Measurements from ENCODE around the gene MOB1A. TPM values are rescaled to one million over a fixed set of nuclear protein-coding genes. Genes with fewer than 3 reads are reported as not detected.
"Not testable (repeated sequence)": the region's sequence is repeated elsewhere in the genome, so short reads cannot be mapped to it uniquely, and the experiment has no call there.

Gene MOB1A
- total RNA-seq = 164 TPM
- polyA plus RNA-seq = 50.1 TPM

DNA sequence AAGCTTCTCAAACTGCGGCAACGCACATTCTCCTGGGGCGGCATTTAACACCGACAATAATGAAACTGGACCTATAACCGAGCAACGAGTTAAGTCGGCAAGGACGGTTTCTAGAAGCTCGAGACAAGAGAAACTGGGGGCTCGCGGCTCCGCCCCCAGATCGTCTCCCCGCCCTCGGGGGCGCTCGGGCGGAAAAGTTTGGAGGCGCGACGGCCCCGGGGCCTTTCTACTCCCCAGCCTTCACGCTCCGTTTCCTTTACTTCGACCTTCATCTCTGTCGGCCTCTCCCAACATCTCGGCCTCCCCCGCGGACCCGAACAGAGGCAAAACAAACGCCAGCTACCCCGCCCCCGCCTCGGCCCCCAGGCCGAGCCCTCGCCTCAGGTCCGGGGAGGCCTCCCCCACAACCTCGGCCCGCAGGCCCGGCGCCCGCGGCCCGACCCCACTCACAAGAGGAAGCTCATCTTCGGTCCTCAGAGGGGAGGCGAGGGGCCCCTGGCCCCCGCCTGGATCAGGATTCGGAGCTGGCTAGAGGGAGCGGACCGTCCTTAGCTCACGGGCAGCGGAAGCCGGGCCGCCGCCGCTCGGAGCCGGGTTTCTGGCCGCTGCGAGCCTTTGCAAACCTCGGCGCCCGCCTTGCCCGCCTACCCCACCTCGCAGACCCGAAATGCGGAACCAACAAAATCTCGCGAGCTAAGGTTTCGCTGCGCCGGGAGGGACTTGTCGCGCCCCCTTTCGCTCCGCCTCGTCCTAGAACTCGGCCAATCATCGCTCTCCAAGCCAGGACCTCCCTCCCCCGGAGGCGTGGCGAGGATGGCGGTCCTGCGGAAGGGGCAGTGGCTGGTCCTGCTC lies at the start of gene MOB1A:
Gene MOB1A (minus strand): TSS at position 669 of the 852 bp plus-strand sequence. CDS start 205 bp downstream, at position 464.
- under 1% methylated on average over 84 of the region's 84 CpGs for WGBS
- peak; percentile 97 for DNase-seq (ENCODE audit: extremely low spot score)
- no peaks in the 10 kb centered on the region for H3K4me1 ChIP-seq (ENCODE audit: insufficient read depth)
- H3K4me3 ChIP-seq (ENCODE audit: low read depth, low read length) = peak within 1 kb of the TSS; percentile 84
- no peaks in the 10 kb centered on the region for H3K36me3 ChIP-seq (ENCODE audit: insufficient read depth)
- peak within 1 kb of the TSS; percentile 93 for H3K27ac ChIP-seq (ENCODE audit: low read depth)

DNA sequence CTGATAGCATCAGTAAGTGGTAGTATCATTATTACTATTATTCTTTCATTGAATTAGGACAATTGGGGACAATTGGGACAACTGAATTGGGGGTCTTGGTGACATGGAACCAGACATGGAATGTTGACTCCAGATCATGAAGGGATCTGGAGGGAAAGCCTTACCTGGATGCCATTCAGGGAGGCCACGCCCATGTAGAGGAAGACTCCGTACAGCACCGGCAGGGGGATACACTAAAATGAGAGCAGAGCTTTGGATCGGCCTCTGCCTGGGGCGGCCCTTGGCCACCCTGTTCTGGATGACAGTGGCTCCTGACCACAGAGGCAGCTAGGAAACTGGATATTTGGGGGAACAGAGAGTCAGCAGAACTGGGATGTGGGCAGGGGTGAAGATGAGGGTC lies 49.0 kb upstream of the MOB1A start:
- Histone ChIP-seq H3K4me1 (ENCODE audit: insufficient read depth) (no peaks in the 10 kb centered on the region), H3K36me3 (ENCODE audit: insufficient read depth) (no peaks in the 10 kb centered on the region), H3K27ac (ENCODE audit: low read depth) (no peak overlapping the region), H3K4me3 (ENCODE audit: low read depth, low read length) (no peak overlapping the region)
- WGBS = 86% methylated on average over 5 of the region's 5 CpGs
- no peak for DNase-seq (ENCODE audit: extremely low spot score)

DNA sequence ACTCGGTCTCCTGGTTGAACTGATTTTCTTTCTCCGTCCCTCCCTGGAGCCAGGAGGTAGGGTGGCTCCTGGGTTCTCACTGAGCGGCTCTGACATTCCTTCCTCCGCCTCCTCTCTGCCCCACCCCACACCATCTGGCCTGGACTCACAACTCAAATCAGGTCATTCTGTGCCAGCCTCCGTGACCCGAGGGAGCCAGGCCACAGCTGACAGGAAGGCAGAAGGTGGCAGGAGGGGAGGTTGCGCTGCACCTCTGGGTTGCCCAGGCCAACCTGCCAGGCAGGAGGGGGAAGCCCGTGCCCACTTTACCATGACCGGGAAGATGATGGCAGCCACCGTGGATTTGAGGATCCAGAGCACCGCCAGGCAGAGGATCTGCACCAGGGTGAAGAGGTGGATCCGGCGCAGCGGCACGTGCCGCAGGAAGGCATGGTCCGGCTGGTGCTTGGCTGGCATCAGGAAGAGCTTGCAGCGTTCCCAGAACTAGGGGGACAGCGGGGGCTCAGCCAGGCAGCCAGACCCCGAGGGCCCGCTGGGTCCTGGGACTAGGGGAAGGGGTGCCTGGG lies 48.1 kb upstream of the MOB1A start:
- H3K36me3 ChIP-seq (ENCODE audit: insufficient read depth) = no peaks in the 10 kb centered on the region
- no peak overlapping the region for H3K4me3 ChIP-seq (ENCODE audit: low read depth, low read length)
- H3K27ac ChIP-seq (ENCODE audit: low read depth) = no peak overlapping the region
- DNase-seq (ENCODE audit: extremely low spot score) = no peak
- no peaks in the 10 kb centered on the region for H3K4me1 ChIP-seq (ENCODE audit: insufficient read depth)
- WGBS = 79% methylated on average over 21 of the region's 21 CpGs

- WGBS = 69% methylated on average over 4 of the region's 4 CpGs
- H3K4me3 ChIP-seq (ENCODE audit: low read depth, low read length) = no peak overlapping the region
These were observed 47.2 kb upstream of the MOB1A start for GRCh38 chr2:74225698-74226459.

GRCh38 chr2:74223941-74224770 lies 45.5 kb upstream of the MOB1A start:
- no peak for DNase-seq (ENCODE audit: extremely low spot score)
- Histone ChIP-seq H3K4me3 (ENCODE audit: low read depth, low read length) (no peak overlapping the region), H3K4me1 (ENCODE audit: insufficient read depth) (no peaks in the 10 kb centered on the region), H3K27ac (ENCODE audit: low read depth) (no peak overlapping the region), H3K36me3 (ENCODE audit: insufficient read depth) (no peaks in the 10 kb centered on the region)
- WGBS = 93% methylated on average over 8 of the region's 8 CpGs

More at GRCh38 chr2:74225698-74226459, 47.2 kb upstream of the MOB1A start:
- no peaks in the 10 kb centered on the region for H3K36me3 ChIP-seq (ENCODE audit: insufficient read depth)
- H3K4me1 ChIP-seq (ENCODE audit: insufficient read depth) = no peaks in the 10 kb centered on the region
- no peak for DNase-seq (ENCODE audit: extremely low spot score)
- no peak overlapping the region for H3K27ac ChIP-seq (ENCODE audit: low read depth)

DNA sequence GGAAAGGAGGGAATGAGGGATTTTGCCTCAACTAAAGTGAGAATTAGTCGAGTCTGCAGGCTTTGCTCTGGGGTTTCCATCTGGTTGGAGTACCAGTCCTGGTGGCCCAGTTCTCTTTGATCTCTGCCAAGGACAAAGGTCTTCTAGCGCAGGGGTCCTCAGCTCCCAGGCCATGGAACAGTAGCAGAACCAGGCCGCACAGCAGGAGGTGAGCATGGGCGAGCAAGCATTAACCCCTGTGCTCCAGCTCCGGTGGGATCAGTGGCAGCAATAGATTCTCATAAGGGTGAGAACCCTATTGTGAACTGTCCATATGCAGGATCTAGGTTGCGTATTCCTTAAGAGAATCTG lies 43.6 kb upstream of the MOB1A start:
- 90% methylated on average over 6 of the region's 6 CpGs for WGBS
- no peak overlapping the region for H3K27ac ChIP-seq (ENCODE audit: low read depth)
- H3K4me1 ChIP-seq (ENCODE audit: insufficient read depth) = no peaks in the 10 kb centered on the region
- DNase-seq (ENCODE audit: extremely low spot score) = no peak
- no peaks in the 10 kb centered on the region for H3K36me3 ChIP-seq (ENCODE audit: insufficient read depth)
- H3K4me3 ChIP-seq (ENCODE audit: low read depth, low read length) = no peak overlapping the region

DNA sequence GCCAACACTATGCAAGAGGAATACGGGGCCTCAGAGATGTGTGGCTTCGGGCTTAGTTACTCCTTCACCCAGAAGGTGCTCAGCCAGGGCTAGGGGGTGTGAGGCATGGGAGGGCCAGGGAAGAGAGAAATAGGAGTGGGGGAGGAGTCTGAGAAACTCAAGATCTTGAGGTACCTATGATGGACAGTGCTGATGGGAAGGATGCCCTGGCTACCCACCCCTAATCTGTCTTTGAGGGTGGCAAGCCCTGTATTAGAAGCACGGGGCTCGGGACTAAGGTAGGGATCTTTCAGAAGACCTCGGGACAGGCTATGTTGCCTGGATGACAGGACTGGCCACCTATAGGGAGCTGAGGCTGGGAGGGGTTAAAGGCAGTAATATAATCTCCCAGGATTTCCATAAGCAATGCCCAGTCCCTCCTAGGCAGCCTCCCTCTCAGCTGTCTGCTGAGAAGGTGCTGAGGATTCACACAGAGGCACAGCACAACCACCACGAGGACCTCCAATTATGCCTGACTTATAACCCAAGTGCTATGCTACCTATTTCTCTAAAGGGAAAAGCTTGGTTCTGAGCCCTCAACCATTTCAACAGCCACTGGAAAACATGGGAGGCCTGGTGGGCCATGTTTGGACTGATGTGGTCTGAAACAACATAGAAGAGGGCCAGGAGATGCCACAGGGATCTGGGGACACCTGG lies 43.1 kb upstream of the MOB1A start:
- WGBS = 90% methylated on average over 6 of the region's 6 CpGs
- Histone ChIP-seq H3K27ac (ENCODE audit: low read depth) (no peak overlapping the region), H3K4me3 (ENCODE audit: low read depth, low read length) (no peak overlapping the region), H3K36me3 (ENCODE audit: insufficient read depth) (no peaks in the 10 kb centered on the region), H3K4me1 (ENCODE audit: insufficient read depth) (no peaks in the 10 kb centered on the region)
- no peak for DNase-seq (ENCODE audit: extremely low spot score)

DNA sequence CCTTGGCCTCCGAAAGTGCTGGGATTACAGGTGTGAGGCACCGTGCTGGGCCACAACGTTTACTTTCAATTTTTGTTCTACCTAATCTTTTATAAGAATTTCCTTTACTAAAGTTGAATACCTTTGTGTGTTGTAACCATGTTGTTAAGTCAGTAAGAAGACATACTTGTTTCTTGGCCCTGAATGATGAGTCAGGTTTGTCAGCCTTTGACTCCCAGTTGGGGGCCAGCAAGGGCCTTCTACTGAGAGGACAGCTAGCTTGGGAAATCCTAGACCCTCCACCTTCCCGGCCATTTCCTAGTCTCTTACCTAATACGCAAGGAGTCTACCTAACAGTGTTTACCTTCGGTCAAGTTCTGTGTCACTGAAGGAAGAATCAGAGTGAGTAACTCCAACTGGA lies 42.4 kb upstream of the MOB1A start:
- no peak overlapping the region for H3K4me3 ChIP-seq (ENCODE audit: low read depth, low read length)
- no peak for DNase-seq (ENCODE audit: extremely low spot score)
- no peaks in the 10 kb centered on the region for H3K4me1 ChIP-seq (ENCODE audit: insufficient read depth)
- H3K27ac ChIP-seq (ENCODE audit: low read depth) = no peak overlapping the region
- H3K36me3 ChIP-seq (ENCODE audit: insufficient read depth) = no peaks in the 10 kb centered on the region
- WGBS = 96% methylated on average over 6 of the region's 6 CpGs

DNA sequence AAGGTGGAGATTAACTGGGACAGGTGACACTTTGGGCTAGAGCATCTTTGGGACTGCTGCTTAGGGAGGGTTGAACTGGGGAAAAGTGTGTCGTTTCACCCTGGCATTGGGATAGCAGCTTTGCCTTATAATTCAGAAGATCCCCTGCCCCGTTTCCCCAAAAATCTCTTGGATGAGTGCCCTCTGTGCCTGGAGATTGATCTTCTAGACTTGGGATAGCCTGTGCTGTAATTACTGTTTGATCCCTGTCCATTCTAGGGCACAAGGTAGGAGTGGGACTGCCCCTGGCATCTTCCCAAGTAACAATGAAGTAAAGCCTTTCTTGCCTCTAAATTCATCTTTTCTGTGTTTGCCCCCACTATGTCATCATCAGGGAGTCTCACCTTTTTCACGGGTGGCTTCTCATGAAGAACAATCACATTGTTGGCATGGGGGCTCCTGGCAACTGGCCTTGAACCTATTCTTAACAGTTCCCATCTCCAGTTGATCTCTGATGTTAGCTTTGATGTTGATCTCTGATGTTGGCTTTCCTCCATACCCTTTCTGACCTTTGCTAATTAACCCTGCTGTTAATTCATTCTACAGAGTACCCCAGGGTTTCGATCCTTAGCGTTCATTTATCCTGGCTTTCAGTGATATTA lies 41.3 kb upstream of the MOB1A start:
- Histone ChIP-seq H3K4me3 (ENCODE audit: low read depth, low read length) (no peak overlapping the region), H3K27ac (ENCODE audit: low read depth) (no peak overlapping the region), H3K36me3 (ENCODE audit: insufficient read depth) (no peaks in the 10 kb centered on the region), H3K4me1 (ENCODE audit: insufficient read depth) (no peaks in the 10 kb centered on the region)
- 96% methylated on average over 5 of the region's 5 CpGs for WGBS
- DNase-seq (ENCODE audit: extremely low spot score) = no peak

GRCh38 chr2:74216642-74217041 lies 38.0 kb upstream of the MOB1A start:
- no peak overlapping the region for H3K4me3 ChIP-seq (ENCODE audit: low read depth, low read length)
- no peaks in the 10 kb centered on the region for H3K4me1 ChIP-seq (ENCODE audit: insufficient read depth)
- no peak for DNase-seq (ENCODE audit: extremely low spot score)
- H3K36me3 ChIP-seq (ENCODE audit: insufficient read depth) = peaks cover 2% of the 10 kb centered on the region
- H3K27ac ChIP-seq (ENCODE audit: low read depth) = no peak overlapping the region
- 88% methylated on average over 2 of the region's 2 CpGs for WGBS

DNA sequence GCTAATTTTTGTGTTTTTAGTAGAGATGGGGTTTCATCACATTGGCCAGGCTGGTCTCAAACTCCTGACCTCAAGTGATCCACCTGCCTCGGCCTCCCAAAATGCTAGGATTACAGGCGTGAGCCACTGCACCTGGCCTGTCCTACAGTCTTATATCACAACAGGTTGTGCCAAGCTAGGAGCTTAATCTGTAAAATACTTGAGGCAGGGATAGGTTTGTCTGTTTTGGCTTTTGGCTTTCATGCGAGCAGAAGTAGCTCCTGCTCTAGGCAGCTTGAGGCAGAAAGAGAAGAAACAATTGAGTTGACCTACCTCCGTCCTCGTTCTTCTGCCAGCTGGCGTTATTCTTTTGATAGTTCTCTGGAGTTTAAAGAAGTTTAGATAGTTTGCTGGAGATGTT lies 37.1 kb upstream of the MOB1A start:
- 90% methylated on average over 6 of the region's 6 CpGs for WGBS
- H3K4me3 ChIP-seq (ENCODE audit: low read depth, low read length); H3K36me3 ChIP-seq (ENCODE audit: insufficient read depth); H3K4me1 ChIP-seq (ENCODE audit: insufficient read depth); H3K27ac ChIP-seq (ENCODE audit: low read depth); DNase-seq (ENCODE audit: extremely low spot score): not testable (repeated sequence)

- H3K27ac ChIP-seq (ENCODE audit: low read depth) = no peak overlapping the region
- H3K36me3 ChIP-seq (ENCODE audit: insufficient read depth) = peaks cover 5% of the 10 kb centered on the region
- no peak overlapping the region for H3K4me3 ChIP-seq (ENCODE audit: low read depth, low read length)
- no peaks in the 10 kb centered on the region for H3K4me1 ChIP-seq (ENCODE audit: insufficient read depth)
- 85% methylated on average over 3 of the region's 3 CpGs for WGBS
- DNase-seq (ENCODE audit: extremely low spot score) = no peak
These were observed 34.2 kb upstream of the MOB1A start for GRCh38 chr2:74212702-74213410.
